Measurements from ENCODE around the gene CDH9.

The CDH9 gene

GRCh38 chr5:27038476-27038875 lies at the start of gene CDH9:
CDH9 (minus strand) TSS chr5:27038586; CDS start chr5:26988333, 50,253 bp downstream.
- no peak for DNase-seq

GRCh38 chr5:27087747-27088146 lies 49.4 kb upstream of the CDH9 start:
- no peak for DNase-seq

GRCh38 chr5:27083449-27084415 lies 45.3 kb upstream of the CDH9 start:
- DNase-seq, result no peak

- DNase-seq, result no peak
These were observed 41.8 kb upstream of the CDH9 start for GRCh38 chr5:27080147-27080546.

GRCh38 chr5:27062451-27062850 lies 24.1 kb upstream of the CDH9 start:
- DNase-seq, result no peak

GRCh38 chr5:27048510-27048909 lies 10.1 kb upstream of the CDH9 start:
- DNase-seq, result no peak

GRCh38 chr5:27041372-27041771 lies 3.0 kb upstream of the CDH9 start:
- DNase-seq, result no peak

GRCh38 chr5:27034565-27034964 lies 3.8 kb downstream of the CDH9 start:
- DNase-seq, result no peak

GRCh38 chr5:27026801-27027200 lies 11.6 kb downstream of the CDH9 start:
- DNase-seq, result no peak

GRCh38 chr5:27026063-27026462 lies 12.3 kb downstream of the CDH9 start:
- no peak for DNase-seq

- no peak for DNase-seq
These were observed 16.9 kb downstream of the CDH9 start for GRCh38 chr5:27021471-27021870.

- peak in 1 of 2 experiments; percentile 58 for DNase-seq
These were observed 17.4 kb downstream of the CDH9 start for GRCh38 chr5:27020973-27021372.

GRCh38 chr5:27015758-27016157 lies 22.6 kb downstream of the CDH9 start:
- no peak for DNase-seq

GRCh38 chr5:27011274-27011673 lies 27.1 kb downstream of the CDH9 start:
- peak in 1 of 2 experiments; percentile 6 for DNase-seq

GRCh38 chr5:27010646-27011045 lies 27.7 kb downstream of the CDH9 start:
- no peak for DNase-seq

- no peak for DNase-seq
These were observed 28.9 kb downstream of the CDH9 start for GRCh38 chr5:27009540-27009915.

- DNase-seq, result no peak
These were observed 29.5 kb downstream of the CDH9 start for GRCh38 chr5:27008604-27009539.

GRCh38 chr5:27007121-27007520 lies 31.3 kb downstream of the CDH9 start:
- no peak for DNase-seq

GRCh38 chr5:26986985-26987384 lies 51.4 kb downstream of the CDH9 start:
- no peak for DNase-seq

GRCh38 chr5:26981750-26982149 lies 56.6 kb downstream of the CDH9 start:
- DNase-seq, result no peak

- DNase-seq, result no peak
These were observed 79.1 kb downstream of the CDH9 start for GRCh38 chr5:26959290-26959689.

GRCh38 chr5:26955161-26955560 lies 83.2 kb downstream of the CDH9 start:
- no peak for DNase-seq

GRCh38 chr5:26948921-26949320 lies 89.5 kb downstream of the CDH9 start:
- DNase-seq, result no peak

GRCh38 chr5:26945901-26946300 lies 92.5 kb downstream of the CDH9 start:
- DNase-seq, result no peak

Measured in Kasumi-1 (cell line).